ENCODE data around the gene SMIM22. TPM values are rescaled to one million over a fixed set of nuclear protein-coding genes. Genes with fewer than 3 reads are reported as not detected.
"Not testable (repeated sequence)": the region's sequence is repeated elsewhere in the genome, so short reads cannot be mapped to it uniquely, and the experiment has no call there.

SMIM22 gene
- total RNA-seq, 1 donor from 2014 or later = 27.7 TPM

- H3K27me3 ChIP-seq (ENCODE audit: low read depth) = no peaks in the 10 kb centered on the region
- no peak for DNase-seq
- intact Hi-C loops (cut with DNase I) = no loop called here
- ATAC-seq = no peak
- no peak for TF ChIP-seq CTCF (IDR thresholded peaks at IDR 0.05)
- H3K27ac ChIP-seq = no peak overlapping the region
- no peak overlapping the region for H3K4me3 ChIP-seq
- H3K4me1 ChIP-seq = no peaks in the 10 kb centered on the region
- no peaks in the 10 kb centered on the region for H3K9me3 ChIP-seq
- no peaks in the 10 kb centered on the region for H3K36me3 ChIP-seq
Measured at GRCh38 chr16:4780235-4780634, 14.9 kb upstream of the SMIM22 start.

- intact Hi-C loops (cut with DNase I) = no loop called here
- no peak overlapping the region for H3K27ac ChIP-seq
- H3K9me3 ChIP-seq = no peaks in the 10 kb centered on the region
- no peaks in the 10 kb centered on the region for H3K36me3 ChIP-seq
- DNase-seq (no peak), ATAC-seq (peak in 1 of 2 donors; percentile 6)
- no peak for TF ChIP-seq CTCF (IDR thresholded peaks at IDR 0.05)
- no peaks in the 10 kb centered on the region for H3K27me3 ChIP-seq (ENCODE audit: low read depth)
- H3K4me3 ChIP-seq = no peak overlapping the region
- H3K4me1 ChIP-seq = no peaks in the 10 kb centered on the region
Measured at GRCh38 chr16:4783251-4783950, 11.8 kb upstream of the SMIM22 start.

GRCh38 chr16:4783951-4784336 is 11.2 kb upstream of the SMIM22 start:
- Histone ChIP-seq H3K36me3 (no peaks in the 10 kb centered on the region), H3K4me1 (no peaks in the 10 kb centered on the region), H3K27ac (no peak overlapping the region), H3K9me3 (no peaks in the 10 kb centered on the region), H3K4me3 (no peak overlapping the region), H3K27me3 (ENCODE audit: low read depth) (no peaks in the 10 kb centered on the region)
- intact Hi-C loops (cut with DNase I) = no loop called here
- ATAC-seq (peak in 1 of 2 donors; percentile 9), DNase-seq (no peak)
- no peak for TF ChIP-seq CTCF (IDR thresholded peaks at IDR 0.05)

GRCh38 chr16:4784444-4784987 is 10.7 kb upstream of the SMIM22 start:
- H3K4me1 ChIP-seq; DNase-seq; intact Hi-C loops (cut with DNase I); H3K36me3 ChIP-seq; H3K4me3 ChIP-seq; ATAC-seq; H3K27ac ChIP-seq; H3K27me3 ChIP-seq (ENCODE audit: low read depth); H3K9me3 ChIP-seq: not testable (repeated sequence)

- H3K36me3 ChIP-seq = no peaks in the 10 kb centered on the region
- H3K27ac ChIP-seq = no peak overlapping the region
- no peak for DNase-seq
- no peaks in the 10 kb centered on the region for H3K27me3 ChIP-seq (ENCODE audit: low read depth)
- TF ChIP-seq CTCF (IDR thresholded peaks at IDR 0.05) = no peak
- H3K4me1 ChIP-seq = no peaks in the 10 kb centered on the region
- H3K4me3 ChIP-seq = no peak overlapping the region
- intact Hi-C loops (cut with DNase I) = no loop called here
- ATAC-seq = no peak
- no peaks in the 10 kb centered on the region for H3K9me3 ChIP-seq
Measured at GRCh38 chr16:4785758-4786433, 9.3 kb upstream of the SMIM22 start.

GRCh38 chr16:4787068-4787467 is 8.1 kb upstream of the SMIM22 start:
- no peaks in the 10 kb centered on the region for H3K27me3 ChIP-seq (ENCODE audit: low read depth)
- H3K27ac ChIP-seq = no peak overlapping the region
- no peak for ATAC-seq
- no peak for TF ChIP-seq CTCF (IDR thresholded peaks at IDR 0.05)
- H3K4me1 ChIP-seq = no peaks in the 10 kb centered on the region
- H3K9me3 ChIP-seq = no peaks in the 10 kb centered on the region
- intact Hi-C loops (cut with DNase I) = no loop called here
- no peak overlapping the region for H3K4me3 ChIP-seq
- DNase-seq = no peak
- H3K36me3 ChIP-seq = no peaks in the 10 kb centered on the region

Measured in lower lobe of right lung (tissue), 2 donors.